DND-41 (cell line): Measurements from ENCODE around the gene DGKG.

ENCODE experiments used
- ATAC-seq: fragments of 200-7000 bp; cut with Tn5 transposase; 3 replicates; pipeline ENCODE4 v1.9.1; 2021; ENCODE audit warnings: low read depth; ENCODE audit not compliant: insufficient read depth
- DNase-seq: peaks from one replicate; pipeline ENCODE4 v3.0.0-alpha.2; 2020
- H2AFZ ChIP-seq: 2 replicates; pipeline ENCODE4 v1.6.0; 2012; ENCODE audit warnings: low read depth, low read length
- H3K27ac ChIP-seq: 2 replicates; pipeline ENCODE4 v1.5.1; 2012; ENCODE audit warnings: low read length, inconsistent platforms
- H3K27me3 ChIP-seq: fragments of 200-600 bp; sonication (generic); 2 replicates; pipeline ENCODE4 v1.6.0; 2012; ENCODE audit warnings: low read length, mild to moderate bottlenecking, inconsistent platforms; ENCODE audit not compliant: insufficient read depth, poor library complexity
- H3K36me3 ChIP-seq: 2 replicates; pipeline ENCODE4 v1.5.1; 2012; ENCODE audit warnings: low read length, inconsistent platforms; ENCODE audit not compliant: insufficient read depth
- H3K4me1 ChIP-seq: 2 replicates; pipeline ENCODE4 v1.5.1; 2012; ENCODE audit warnings: mild to moderate bottlenecking, low read length; ENCODE audit not compliant: insufficient read depth
- H3K4me2 ChIP-seq: 2 replicates; pipeline ENCODE4 v1.6.0; 2012; ENCODE audit warnings: mild to moderate bottlenecking, moderate library complexity, low read length, inconsistent platforms; ENCODE audit not compliant: insufficient read depth
- H3K4me3 ChIP-seq, 2 experiments: fragments of 200-600 bp in 1 of 2; shearing (Covaris generic) in 1 of 2; 2 replicates each; pipeline ENCODE4 v1.5.1; 2012 to 2016; ENCODE audit warnings: inconsistent platforms in 2 of 2, low read length in 2 of 2, mild to moderate bottlenecking in 2 of 2, low read depth in 1 of 2, moderate library complexity in 1 of 2
- H3K79me2 ChIP-seq: 2 replicates; pipeline ENCODE4 v1.6.0; 2012; ENCODE audit warnings: low read length, inconsistent platforms; ENCODE audit not compliant: insufficient read depth
- H3K9ac ChIP-seq: 2 replicates; pipeline ENCODE4 v1.6.0; 2012; ENCODE audit warnings: low read depth, mild to moderate bottlenecking, inconsistent platforms, low read length, moderate library complexity
- H3K9me3 ChIP-seq: 2 replicates; pipeline ENCODE4 v1.5.1; 2012; ENCODE audit warnings: low read length, moderate library complexity, mild to moderate bottlenecking, inconsistent platforms; ENCODE audit not compliant: insufficient read depth, severe bottlenecking
- H4K20me1 ChIP-seq: 2 replicates; pipeline ENCODE4 v1.6.0; 2012; ENCODE audit warnings: low read length; ENCODE audit not compliant: insufficient read depth
- EZH2 ChIP-seq: IDR thresholded peaks from 3 replicates; pipeline ENCODE4 v1.6.1; 2012; ENCODE audit warnings: borderline replicate concordance, low read depth, mild to moderate bottlenecking, moderate library complexity, low read length, inconsistent platforms; ENCODE audit not compliant: severe bottlenecking
- TF ChIP-seq, protein P1 (sequence below): IDR thresholded peaks from 2 replicates; pipeline ENCODE4 v1.5.1; 2012; ENCODE audit warnings: borderline replicate concordance, low read length, moderate library complexity, mild to moderate bottlenecking; ENCODE audit not compliant: poor library complexity, severe bottlenecking; ENCODE audit errors: extremely low read depth

DGKG gene

DNA sequence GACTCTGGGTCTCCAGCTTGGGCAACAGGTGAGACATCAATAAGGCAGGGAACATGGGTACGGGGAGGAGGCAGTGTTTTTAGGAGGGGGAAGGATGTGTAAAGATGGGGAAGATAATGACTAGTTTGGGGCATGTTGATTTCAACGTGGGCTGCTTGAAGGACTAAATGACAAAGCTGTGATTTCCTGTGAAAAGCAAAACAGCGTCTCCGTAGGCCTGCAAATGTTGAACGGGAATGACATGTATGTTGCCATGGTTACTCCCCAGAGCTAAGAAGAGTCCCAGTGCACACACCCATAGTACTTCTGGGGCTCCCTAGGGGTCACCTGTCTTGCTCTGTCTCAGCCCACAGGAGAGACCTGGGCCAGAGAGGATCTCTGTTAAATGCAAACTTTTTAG lies 181.9 kb downstream of the DGKG start:
- H3K4me2 ChIP-seq = no peak overlapping the region
- H3K9ac ChIP-seq = no peak overlapping the region
- no peaks in the 10 kb centered on the region for H3K36me3 ChIP-seq
- ATAC-seq (no peak), DNase-seq (no peak)
- TF ChIP-seq, protein P1, sequence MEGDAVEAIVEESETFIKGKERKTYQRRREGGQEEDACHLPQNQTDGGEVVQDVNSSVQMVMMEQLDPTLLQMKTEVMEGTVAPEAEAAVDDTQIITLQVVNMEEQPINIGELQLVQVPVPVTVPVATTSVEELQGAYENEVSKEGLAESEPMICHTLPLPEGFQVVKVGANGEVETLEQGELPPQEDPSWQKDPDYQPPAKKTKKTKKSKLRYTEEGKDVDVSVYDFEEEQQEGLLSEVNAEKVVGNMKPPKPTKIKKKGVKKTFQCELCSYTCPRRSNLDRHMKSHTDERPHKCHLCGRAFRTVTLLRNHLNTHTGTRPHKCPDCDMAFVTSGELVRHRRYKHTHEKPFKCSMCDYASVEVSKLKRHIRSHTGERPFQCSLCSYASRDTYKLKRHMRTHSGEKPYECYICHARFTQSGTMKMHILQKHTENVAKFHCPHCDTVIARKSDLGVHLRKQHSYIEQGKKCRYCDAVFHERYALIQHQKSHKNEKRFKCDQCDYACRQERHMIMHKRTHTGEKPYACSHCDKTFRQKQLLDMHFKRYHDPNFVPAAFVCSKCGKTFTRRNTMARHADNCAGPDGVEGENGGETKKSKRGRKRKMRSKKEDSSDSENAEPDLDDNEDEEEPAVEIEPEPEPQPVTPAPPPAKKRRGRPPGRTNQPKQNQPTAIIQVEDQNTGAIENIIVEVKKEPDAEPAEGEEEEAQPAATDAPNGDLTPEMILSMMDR = no peak
- TF ChIP-seq EZH2 = no peak
- H3K79me2 ChIP-seq = no peaks in the 10 kb centered on the region
- H3K4me3 ChIP-seq = no peak overlapping the region
- H3K9me3 ChIP-seq = no peaks in the 10 kb centered on the region
- H3K27me3 ChIP-seq = peaks cover 11% of the 10 kb centered on the region
- H3K4me1 ChIP-seq = peaks cover under 1% of the 10 kb centered on the region; the same call in 1 of the 2 replicates
- H3K27ac ChIP-seq = no peak overlapping the region
- no peaks in the 10 kb centered on the region for H4K20me1 ChIP-seq
- no peak overlapping the region for H2AFZ ChIP-seq

DNA sequence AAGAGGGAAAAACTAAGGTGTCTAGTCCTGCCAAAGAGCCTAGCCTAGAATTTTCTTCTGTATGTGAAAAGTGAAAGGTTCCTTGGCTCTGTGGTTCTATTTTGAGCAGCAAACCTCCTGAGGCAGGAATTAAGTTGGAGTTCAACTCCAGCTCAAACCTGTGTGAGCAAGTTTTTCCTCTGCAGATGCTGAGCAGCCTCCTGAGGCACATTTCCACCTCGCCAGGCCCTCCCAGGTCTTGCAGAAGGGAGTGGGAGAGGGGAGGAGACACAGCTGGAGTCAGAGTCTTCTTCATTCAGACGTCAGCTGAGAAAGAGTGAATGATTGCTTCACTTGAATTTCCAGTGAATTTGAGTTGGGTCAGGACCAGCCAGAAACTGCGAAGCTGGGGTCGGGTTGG lies 183.6 kb downstream of the DGKG start:
- Histone ChIP-seq H3K9ac (no peak overlapping the region), H3K4me2 (no peak overlapping the region), H3K36me3 (no peaks in the 10 kb centered on the region), H2AFZ (no peak overlapping the region), H3K9me3 (no peaks in the 10 kb centered on the region), H4K20me1 (no peaks in the 10 kb centered on the region), H3K4me1 (no peaks in the 10 kb centered on the region), H3K27ac (no peak overlapping the region), H3K27me3 (peaks cover 15% of the 10 kb centered on the region), H3K79me2 (no peaks in the 10 kb centered on the region), H3K4me3 (no peak overlapping the region)
- DNase-seq = no peak
- ATAC-seq = no peak
- TF ChIP-seq, protein P1 = no peak
- TF ChIP-seq EZH2 = no peak

DNA sequence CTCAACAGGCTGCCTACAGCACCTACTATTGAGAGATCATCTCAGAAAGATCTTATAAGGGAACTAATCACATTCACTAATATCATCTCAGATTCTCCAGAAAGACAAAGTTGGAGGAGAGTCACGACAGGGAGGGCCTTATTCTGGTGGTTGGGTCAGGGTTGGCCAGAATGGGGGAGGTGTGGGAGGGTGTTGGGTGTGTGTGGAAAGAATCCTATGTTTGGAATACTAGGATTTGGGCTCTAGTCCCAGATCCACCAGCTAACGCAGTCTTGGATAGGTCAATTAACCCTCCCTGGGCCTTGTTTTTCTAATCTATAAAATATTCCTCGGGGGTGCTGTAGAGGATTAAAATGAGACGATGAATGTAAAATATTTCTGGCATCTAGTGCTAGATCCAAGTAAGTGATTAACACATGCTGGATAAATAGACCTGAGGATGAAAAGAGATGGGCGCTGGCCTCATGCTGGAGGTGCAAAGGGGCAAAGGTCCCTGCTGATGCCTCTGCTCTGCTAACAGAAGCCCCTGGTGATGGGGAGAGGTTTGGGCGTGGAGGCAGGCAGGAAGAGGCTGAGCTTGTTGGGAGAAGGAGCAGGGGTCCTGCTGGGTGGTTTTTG lies 185.6 kb downstream of the DGKG start:
- no peak for ATAC-seq
- DNase-seq = no peak
- TF ChIP-seq EZH2 = no peak
- TF ChIP-seq, protein P1 = no peak

More for the DNA sequence above, 185.6 kb downstream of the DGKG start:
- H3K9me3 ChIP-seq = no peaks in the 10 kb centered on the region
- no peak overlapping the region for H3K4me2 ChIP-seq
- no peak overlapping the region for H2AFZ ChIP-seq
- H4K20me1 ChIP-seq = no peaks in the 10 kb centered on the region
- no peak overlapping the region for H3K9ac ChIP-seq
- no peaks in the 10 kb centered on the region for H3K4me1 ChIP-seq
- H3K79me2 ChIP-seq = no peaks in the 10 kb centered on the region
- H3K27ac ChIP-seq = no peak overlapping the region
- no peak overlapping the region for H3K4me3 ChIP-seq
- no peaks in the 10 kb centered on the region for H3K36me3 ChIP-seq
- H3K27me3 ChIP-seq = peaks cover 15% of the 10 kb centered on the region
